ENCODE data around the gene NANOS2. TPM values are rescaled to one million over a fixed set of nuclear protein-coding genes. Genes with fewer than 3 reads are reported as not detected.

NANOS2 gene
- total RNA-seq, 4 donors from 2014 or later, result not detected

GRCh38 chr19:45940515-45940805 is 25.9 kb upstream of the NANOS2 start:
- no peak for DNase-seq
- no peak overlapping the region for H3K27ac ChIP-seq
- peaks cover 46% of the 10 kb centered on the region for H3K27me3 ChIP-seq
- 88% methylated on average over 29 of the region's 32 CpGs; no CpG with 5 or more reads in 1 of the 2 donors for WGBS, 2 donors (ENCODE audit: low coverage in 1 of 2)
- in situ Hi-C loops (cut with MboI; ENCODE audit: low pct_ligation_motif_present in 1 of 4, low pct_unique_long_range_greater_than_20kb in 1 of 4, low sequenced_read_pairs in 3 of 4) (no loop called here), intact Hi-C loops (cut with DNase I; ENCODE audit: low total_unique reads) (no loop called here)
- TF ChIP-seq EP300 (IDR thresholded peaks at IDR 0.05; ENCODE audit: low read depth), result no peak
- TF ChIP-seq POLR2AphosphoS5 (IDR thresholded peaks at IDR 0.05), result no peak
- TF ChIP-seq POLR2A (IDR thresholded peaks at IDR 0.05), result no peak
- TF ChIP-seq CTCF (IDR thresholded peaks at IDR 0.05), result no peak
- no peaks in the 10 kb centered on the region for H3K9me3 ChIP-seq
- no peak overlapping the region for H3K4me3 ChIP-seq
- H3K36me3 ChIP-seq, result no peaks in the 10 kb centered on the region
- no peaks in the 10 kb centered on the region for H3K4me1 ChIP-seq

- no peak overlapping the region for H3K4me3 ChIP-seq
- H3K4me1 ChIP-seq, result no peaks in the 10 kb centered on the region
- intact Hi-C loops (cut with DNase I; ENCODE audit: low total_unique reads), result no loop called here
- H3K36me3 ChIP-seq, result no peaks in the 10 kb centered on the region
- TF ChIP-seq CTCF (IDR thresholded peaks at IDR 0.05) (no peak), POLR2AphosphoS5 (IDR thresholded peaks at IDR 0.05) (no peak), POLR2A (IDR thresholded peaks at IDR 0.05) (no peak), EP300 (IDR thresholded peaks at IDR 0.05; ENCODE audit: low read depth) (no peak)
- no peak overlapping the region for H3K27ac ChIP-seq
- no peak for DNase-seq
- in situ Hi-C loops (cut with MboI; ENCODE audit: low pct_ligation_motif_present in 1 of 4, low pct_unique_long_range_greater_than_20kb in 1 of 4, low sequenced_read_pairs in 3 of 4), result no loop called here
- WGBS, 2 donors (ENCODE audit: low coverage in 1 of 2), result 0 to 63% methylated on average over 1 to 43 of the region's 67 CpGs
- no peaks in the 10 kb centered on the region for H3K9me3 ChIP-seq
- H3K27me3 ChIP-seq, result peaks cover 51% of the 10 kb centered on the region
Observed at GRCh38 chr19:45939792-45940514, 25.4 kb upstream of the NANOS2 start.

GRCh38 chr19:45938733-45939319 is 24.2 kb upstream of the NANOS2 start:
- no peak for TF ChIP-seq POLR2AphosphoS5 (IDR thresholded peaks at IDR 0.05)
- TF ChIP-seq EP300 (IDR thresholded peaks at IDR 0.05; ENCODE audit: low read depth), result no peak
- WGBS, 2 donors (ENCODE audit: low coverage in 1 of 2), result 67 to 76% methylated on average over 1 to 3 of the region's 3 CpGs
- Histone ChIP-seq H3K27me3 (peaks cover 55% of the 10 kb centered on the region), H3K9me3 (no peaks in the 10 kb centered on the region), H3K36me3 (no peaks in the 10 kb centered on the region), H3K4me1 (no peaks in the 10 kb centered on the region), H3K4me3 (no peak overlapping the region), H3K27ac (no peak overlapping the region)
- intact Hi-C loops (cut with DNase I; ENCODE audit: low total_unique reads), result no loop called here
- DNase-seq, result no peak
- in situ Hi-C loops (cut with MboI; ENCODE audit: low pct_ligation_motif_present in 1 of 4, low pct_unique_long_range_greater_than_20kb in 1 of 4, low sequenced_read_pairs in 3 of 4), result no loop called here

GRCh38 chr19:45935267-45935666 is 20.7 kb upstream of the NANOS2 start:
- H3K9me3 ChIP-seq, result no peaks in the 10 kb centered on the region
- H3K36me3 ChIP-seq, result no peaks in the 10 kb centered on the region
- H3K4me1 ChIP-seq, result no peaks in the 10 kb centered on the region
- no peak overlapping the region for H3K4me3 ChIP-seq
- no peak overlapping the region for H3K27ac ChIP-seq
- in situ Hi-C loops (cut with MboI; ENCODE audit: low pct_ligation_motif_present in 1 of 4, low pct_unique_long_range_greater_than_20kb in 1 of 4, low sequenced_read_pairs in 3 of 4) (no loop called here), intact Hi-C loops (cut with DNase I; ENCODE audit: low total_unique reads) (no loop called here)
- 75% methylated on average over 19 of the region's 19 CpGs; no CpG with 5 or more reads in 1 of the 2 donors for WGBS, 2 donors (ENCODE audit: low coverage in 1 of 2)
- peaks cover 55% of the 10 kb centered on the region for H3K27me3 ChIP-seq
- TF ChIP-seq CTCF (IDR thresholded peaks at IDR 0.05) (no peak), POLR2AphosphoS5 (IDR thresholded peaks at IDR 0.05) (no peak), EP300 (IDR thresholded peaks at IDR 0.05; ENCODE audit: low read depth) (no peak), POLR2A (IDR thresholded peaks at IDR 0.05) (no peak)
- no peak for DNase-seq

Measured in transverse colon (tissue), 4 donors.